OCI-LY3 (cell line): ENCODE results near the gene PPP6R3.

Experiments used
- H2AFZ ChIP-seq: fragments of 200-600, 300-600 bp; shearing (Covaris generic); 2 replicates; pipeline ENCODE4 v1.6.0; 2014; ENCODE audit warnings: antibody characterized with exemption, low read depth, low read length
- H3K27ac ChIP-seq: fragments of 200-600, 300-600 bp; sonication (generic); 2 replicates; pipeline ENCODE4 v1.5.1; 2014; ENCODE audit warnings: mild to moderate bottlenecking, low read length, moderate library complexity, mixed read lengths
- H3K27me3 ChIP-seq: fragments of 200-600, 300-600 bp; sonication (generic); 2 replicates; pipeline ENCODE4 v1.6.1; 2014; ENCODE audit warnings: low read depth, low read length, mixed read lengths
- H3K36me3 ChIP-seq: fragments of 200-600, 300-600 bp; sonication (generic); replicated peaks from 2 replicates; pipeline ENCODE3; 2014; ENCODE audit warnings: low read depth, low read length, mixed read lengths
- H3K4me1 ChIP-seq: fragments of 300-600, 200-600 bp; sonication (generic); 2 replicates; pipeline ENCODE4 v1.6.1; 2014; ENCODE audit warnings: low read length, mixed read lengths
- H3K4me2 ChIP-seq: fragments of 200-600, 300-600 bp; sonication (generic); 2 replicates; pipeline ENCODE4 v1.6.1; 2014; ENCODE audit warnings: low read length, mixed read lengths
- H3K4me3 ChIP-seq: fragments of 300-600, 200-600 bp; sonication (generic); 2 replicates; pipeline ENCODE4 v1.5.1; 2014; ENCODE audit warnings: antibody characterized with exemption, mild to moderate bottlenecking, low read length, moderate library complexity
- H3K79me2 ChIP-seq: fragments of 300-600, 200-600 bp; shearing (Covaris generic); 2 replicates; pipeline ENCODE4 v1.6.1; 2014; ENCODE audit warnings: mild to moderate bottlenecking, low read length, mixed read lengths
- H3K9ac ChIP-seq: fragments of 300-600, 200-600 bp; shearing (Covaris generic); 2 replicates; pipeline ENCODE4 v1.6.0; 2014; ENCODE audit warnings: mild to moderate bottlenecking, low read length, moderate library complexity
- H3K9me3 ChIP-seq: fragments of 200-600, 300-600 bp; shearing (Covaris generic); 2 replicates; pipeline ENCODE4 v1.6.1; 2014; ENCODE audit warnings: low read length, mixed read lengths; ENCODE audit not compliant: insufficient read depth
- H4K20me1 ChIP-seq: fragments of 200-600, 300-600 bp; sonication (generic); 2 replicates; pipeline ENCODE4 v1.6.1; 2016; ENCODE audit warnings: low read length, mixed read lengths; ENCODE audit not compliant: insufficient read depth
- EZH2phosphoT487 ChIP-seq: fragments of 200-600 bp; shearing (Covaris generic); IDR thresholded peaks from 2 replicates; pipeline ENCODE4 v1.6.1; 2018; ENCODE audit warnings: antibody characterized with exemption, mixed run types, low read depth
- TF ChIP-seq, protein P1 (sequence below): fragments of 200-600, 300-600 bp; sonication (generic); IDR thresholded peaks from 2 replicates; pipeline ENCODE4 v1.5.1; 2014; ENCODE audit warnings: antibody characterized with exemption, low read length, low read depth

PPP6R3 gene

DNA sequence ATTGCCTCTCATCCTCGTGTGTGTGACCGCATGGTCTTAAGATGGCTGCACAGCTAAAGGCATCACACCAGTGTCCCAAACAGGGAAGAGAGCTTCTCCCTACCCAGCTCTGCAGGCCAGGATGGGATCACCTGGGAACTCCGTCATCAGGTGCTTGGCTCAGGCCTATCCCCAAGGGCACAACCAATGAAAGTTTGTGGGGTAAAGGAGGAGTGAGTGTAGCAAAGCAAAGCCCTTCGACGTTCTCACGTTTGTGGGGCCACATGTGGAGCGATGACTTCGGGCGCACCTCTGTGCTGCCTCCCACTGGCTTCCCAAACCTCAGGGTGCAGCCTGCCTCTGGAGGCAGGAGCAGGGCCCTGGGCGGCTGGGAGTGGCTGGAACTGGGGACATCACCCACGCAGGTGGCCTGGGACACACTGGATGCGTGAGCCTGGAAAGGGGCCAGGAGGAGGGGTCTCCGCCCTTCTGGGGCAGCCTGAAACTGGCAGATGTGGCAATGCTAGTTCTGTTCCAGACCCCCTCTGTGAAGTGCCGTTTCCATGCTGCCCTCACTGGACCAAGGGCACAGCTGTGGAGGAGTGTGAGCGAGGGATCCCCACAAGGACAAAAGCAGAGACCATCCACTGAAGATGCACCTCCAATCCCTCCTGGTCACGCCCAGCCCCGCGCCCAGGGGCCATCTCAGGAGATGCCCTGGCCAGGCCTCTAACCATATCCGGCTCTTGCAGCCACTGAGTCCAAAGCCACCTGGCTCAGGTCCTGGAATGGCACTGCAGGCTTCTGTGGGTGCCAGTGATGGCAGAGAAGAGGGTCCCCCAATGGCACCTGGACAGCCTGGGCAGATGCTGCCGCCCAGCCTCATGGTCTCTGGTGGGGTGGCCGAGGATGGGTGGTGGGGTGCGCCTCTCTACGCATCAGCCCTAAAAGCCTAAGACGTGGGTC lies 193.2 kb downstream of the PPP6R3 start:
- peaks cover 8% of the 10 kb centered on the region; the same call in 1 of the 2 replicates for H3K27me3 ChIP-seq
- TF ChIP-seq EZH2phosphoT487: no peak
- TF ChIP-seq, protein P1, sequence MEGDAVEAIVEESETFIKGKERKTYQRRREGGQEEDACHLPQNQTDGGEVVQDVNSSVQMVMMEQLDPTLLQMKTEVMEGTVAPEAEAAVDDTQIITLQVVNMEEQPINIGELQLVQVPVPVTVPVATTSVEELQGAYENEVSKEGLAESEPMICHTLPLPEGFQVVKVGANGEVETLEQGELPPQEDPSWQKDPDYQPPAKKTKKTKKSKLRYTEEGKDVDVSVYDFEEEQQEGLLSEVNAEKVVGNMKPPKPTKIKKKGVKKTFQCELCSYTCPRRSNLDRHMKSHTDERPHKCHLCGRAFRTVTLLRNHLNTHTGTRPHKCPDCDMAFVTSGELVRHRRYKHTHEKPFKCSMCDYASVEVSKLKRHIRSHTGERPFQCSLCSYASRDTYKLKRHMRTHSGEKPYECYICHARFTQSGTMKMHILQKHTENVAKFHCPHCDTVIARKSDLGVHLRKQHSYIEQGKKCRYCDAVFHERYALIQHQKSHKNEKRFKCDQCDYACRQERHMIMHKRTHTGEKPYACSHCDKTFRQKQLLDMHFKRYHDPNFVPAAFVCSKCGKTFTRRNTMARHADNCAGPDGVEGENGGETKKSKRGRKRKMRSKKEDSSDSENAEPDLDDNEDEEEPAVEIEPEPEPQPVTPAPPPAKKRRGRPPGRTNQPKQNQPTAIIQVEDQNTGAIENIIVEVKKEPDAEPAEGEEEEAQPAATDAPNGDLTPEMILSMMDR: no peak
- H3K4me3 ChIP-seq: no peak overlapping the region
- no peaks in the 10 kb centered on the region for H3K36me3 ChIP-seq
- H2AFZ ChIP-seq: no peak overlapping the region
- H3K4me2 ChIP-seq: no peak overlapping the region
- H3K9me3 ChIP-seq: peaks cover 6% of the 10 kb centered on the region; the same call in 1 of the 2 replicates
- no peak overlapping the region for H3K9ac ChIP-seq
- H4K20me1 ChIP-seq: no peaks in the 10 kb centered on the region
- peaks cover 12% of the 10 kb centered on the region for H3K4me1 ChIP-seq
- no peak overlapping the region for H3K27ac ChIP-seq
- no peaks in the 10 kb centered on the region for H3K79me2 ChIP-seq

DNA sequence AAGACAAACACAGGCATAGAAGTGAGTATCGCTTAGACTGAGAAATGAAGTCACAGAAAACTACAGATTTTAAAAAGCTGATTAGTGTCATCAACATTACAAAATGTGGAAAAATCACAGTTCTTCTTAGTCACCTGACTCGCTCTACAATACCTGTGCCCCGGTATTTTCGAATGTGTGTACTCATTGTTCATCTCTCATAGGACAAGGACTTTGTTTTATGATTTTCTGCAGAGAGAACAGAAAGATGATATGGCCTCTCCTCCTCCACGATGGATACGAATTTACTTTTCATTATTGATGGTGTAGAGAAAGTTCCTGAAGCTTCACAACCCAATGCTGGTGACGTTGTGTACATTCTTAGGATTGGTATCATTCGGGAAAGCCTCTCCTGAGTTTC lies 194.4 kb downstream of the PPP6R3 start:
- Histone ChIP-seq H3K27ac (no peak overlapping the region), H3K9me3 (peaks cover 6% of the 10 kb centered on the region; the same call in 1 of the 2 replicates), H3K36me3 (no peaks in the 10 kb centered on the region), H3K9ac (no peak overlapping the region), H3K4me1 (peaks cover 12% of the 10 kb centered on the region), H3K79me2 (no peaks in the 10 kb centered on the region), H2AFZ (no peak overlapping the region), H3K4me2 (no peak overlapping the region), H3K27me3 (peaks cover 6% of the 10 kb centered on the region), H4K20me1 (no peaks in the 10 kb centered on the region), H3K4me3 (no peak overlapping the region)
- TF ChIP-seq, protein P1: no peak
- no peak for TF ChIP-seq EZH2phosphoT487

DNA sequence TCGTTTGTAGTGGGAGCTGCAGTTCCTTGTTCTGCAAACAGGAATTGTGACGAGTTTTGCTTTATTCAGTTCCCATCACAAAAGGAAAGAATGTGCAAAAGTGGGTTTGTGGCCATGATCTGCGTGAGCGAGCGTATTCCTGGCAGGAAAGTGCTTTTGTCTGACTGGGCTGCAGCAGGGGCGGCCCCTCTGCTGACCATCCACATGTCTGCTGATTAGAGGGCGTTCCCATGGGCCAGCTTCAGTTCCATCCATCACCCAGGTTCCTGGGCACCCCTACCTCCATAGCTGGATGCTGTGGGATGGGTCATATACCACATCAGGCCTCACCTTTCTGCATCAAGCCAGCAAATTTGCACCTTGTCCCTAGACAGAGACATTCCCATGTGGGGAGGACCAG lies 194.9 kb downstream of the PPP6R3 start:
- no peak overlapping the region for H3K9ac ChIP-seq
- H3K27me3 ChIP-seq: peaks cover 6% of the 10 kb centered on the region
- H2AFZ ChIP-seq: no peak overlapping the region
- H4K20me1 ChIP-seq: no peaks in the 10 kb centered on the region
- peaks cover 12% of the 10 kb centered on the region for H3K4me1 ChIP-seq
- H3K9me3 ChIP-seq: peaks cover 6% of the 10 kb centered on the region; the same call in 1 of the 2 replicates
- no peak for TF ChIP-seq EZH2phosphoT487
- TF ChIP-seq, protein P1: no peak
- H3K36me3 ChIP-seq: no peaks in the 10 kb centered on the region
- H3K4me2 ChIP-seq: no peak overlapping the region
- no peak overlapping the region for H3K4me3 ChIP-seq
- no peak overlapping the region for H3K27ac ChIP-seq
- H3K79me2 ChIP-seq: no peaks in the 10 kb centered on the region

DNA sequence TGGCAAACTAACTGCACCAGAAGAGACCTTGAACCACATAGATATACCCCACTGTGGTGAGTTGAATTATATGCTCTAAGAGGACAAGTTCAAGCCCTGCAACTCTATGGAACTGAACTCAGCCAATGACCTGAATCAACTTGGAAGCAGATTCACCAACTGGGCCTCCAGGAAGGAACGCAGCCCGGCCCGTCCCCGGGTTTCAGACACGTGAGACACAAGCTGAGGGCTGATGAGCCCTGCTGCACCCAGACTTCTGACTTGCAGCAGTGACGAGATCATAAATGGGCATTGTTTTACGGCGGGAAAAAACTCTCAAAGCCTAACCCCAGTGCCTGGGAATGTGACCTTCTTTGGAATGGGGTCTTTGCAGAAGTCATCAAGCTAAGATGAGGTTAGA lies 195.3 kb downstream of the PPP6R3 start:
- Histone ChIP-seq H4K20me1 (no peaks in the 10 kb centered on the region), H3K4me2 (no peak overlapping the region), H3K4me1 (peaks cover 12% of the 10 kb centered on the region), H3K36me3 (no peaks in the 10 kb centered on the region), H3K4me3 (no peak overlapping the region), H3K27me3 (peaks cover 6% of the 10 kb centered on the region), H3K27ac (no peak overlapping the region), H2AFZ (no peak overlapping the region), H3K9me3 (peaks cover 6% of the 10 kb centered on the region; the same call in 1 of the 2 replicates), H3K79me2 (no peaks in the 10 kb centered on the region), H3K9ac (no peak overlapping the region)
- TF ChIP-seq, protein P1: no peak
- no peak for TF ChIP-seq EZH2phosphoT487
